ENCODE measurements around the gene POFUT1.
A peak's percentile ranks its signal among the peaks of the same experiment; 100 is the strongest.

The POFUT1 gene

GRCh38 chr20:32207626-32208498, at the start of gene POFUT1, which contains the start of gene PLAGL2:
Gene POFUT1, plus strand, starts transcription at chr20:32207880. Its CDS starts 62 bp downstream, at chr20:32207942.
Gene PLAGL2, minus strand, starts transcription at chr20:32207743. Its CDS starts 5,565 bp downstream, at chr20:32202178.
- TF ChIP-seq CTCF (conservative IDR thresholded peaks at IDR 0.05) (no peak; the same call in 1 of the 2 replicates), ZFX (IDR thresholded peaks at IDR 0.05) (peak; percentile 85)
- H3K27ac ChIP-seq: peak within 1 kb of the TSS; percentile 97

GRCh38 chr20:32158351-32158750, 49.3 kb upstream of the POFUT1 start:
- TF ChIP-seq ZFX (IDR thresholded peaks at IDR 0.05): no peak
- no peak overlapping the region for H3K27ac ChIP-seq

GRCh38 chr20:32158943-32159660, 48.6 kb upstream of the POFUT1 start:
- no peak overlapping the region for H3K27ac ChIP-seq
- TF ChIP-seq CTCF (conservative IDR thresholded peaks at IDR 0.05) (no peak), ZFX (IDR thresholded peaks at IDR 0.05) (no peak)

- no peak overlapping the region for H3K27ac ChIP-seq
- TF ChIP-seq CTCF (conservative IDR thresholded peaks at IDR 0.05): no peak
- TF ChIP-seq ZFX (IDR thresholded peaks at IDR 0.05): no peak
Observed at GRCh38 chr20:32159766-32160221, 47.9 kb upstream of the POFUT1 start.

GRCh38 chr20:32160341-32160740, 47.3 kb upstream of the POFUT1 start:
- no peak for TF ChIP-seq ZFX (IDR thresholded peaks at IDR 0.05)
- TF ChIP-seq CTCF (conservative IDR thresholded peaks at IDR 0.05): no peak
- H3K27ac ChIP-seq: no peak overlapping the region

- TF ChIP-seq CTCF (conservative IDR thresholded peaks at IDR 0.05): no peak
- no peak for TF ChIP-seq ZFX (IDR thresholded peaks at IDR 0.05)
- no peak overlapping the region for H3K27ac ChIP-seq
Observed at GRCh38 chr20:32162351-32162750, 45.3 kb upstream of the POFUT1 start.

- no peak for TF ChIP-seq CTCF (conservative IDR thresholded peaks at IDR 0.05)
- no peak for TF ChIP-seq ZFX (IDR thresholded peaks at IDR 0.05)
- no peak overlapping the region for H3K27ac ChIP-seq
Observed at GRCh38 chr20:32163951-32164350, 43.7 kb upstream of the POFUT1 start.
